Left lung (tissue), 10 donors: ENCODE data around the gene SPPL2C. TPM values are rescaled to one million over a fixed set of nuclear protein-coding genes. Genes with fewer than 3 reads are reported as not detected.

Experiments
- ATAC-seq: fragments of 200-7000 bp; cut with Tn5 transposase; one replicate; pipeline ENCODE4 v1.9.1; 2020; ENCODE audit warnings: moderate library complexity
- DNase-seq, 4 donors: peaks; one replicate each; pipeline ENCODE4 v3.0.0-alpha.2; 2013 to 2020
- H3K27ac ChIP-seq, 2 donors: fragments of 200-600 bp; sonication (generic) in 1 of 2; one replicate each; pipeline versions ENCODE4 v1.5.0 to v1.8.0; 2020 to 2021
- H3K27me3 ChIP-seq, 2 donors: fragments of 200-600 bp; sonication (generic) in 1 of 2; one replicate each; pipeline versions ENCODE4 v1.5.0 to v1.8.0; 2020 to 2021
- H3K36me3 ChIP-seq, 2 donors: fragments of 200-600 bp; sonication (generic) in 1 of 2; one replicate each; pipeline versions ENCODE4 v1.5.0 to v1.8.0; 2020 to 2021
- H3K4me1 ChIP-seq, 2 donors: fragments of 200-600 bp; one replicate each; pipeline ENCODE4 v1.8.0; 2021
- H3K4me3 ChIP-seq, 2 donors: fragments of 200-600 bp; sonication (generic) in 1 of 2; one replicate each; pipeline versions ENCODE4 v1.5.0 to v1.8.0; 2020 to 2021; ENCODE audit warnings: mild to moderate bottlenecking in 1 of 2
- H3K9me3 ChIP-seq, 2 donors: fragments of 200-600 bp; sonication (generic) in 1 of 2; one replicate each; pipeline versions ENCODE4 v1.5.0 to v1.8.0; 2020 to 2021
- CTCF ChIP-seq, 2 donors: fragments of 200-600 bp; sonication (generic) in 1 of 2; IDR thresholded peaks; one replicate each; pipeline versions ENCODE4 v1.5.0 to v1.8.0; 2021; ENCODE audit warnings: antibody characterized with exemption in 2 of 2
- intact Hi-C, 2 donors: fragments of 100-400 bp; cut with DNase I; formaldehyde crosslinking; loops; one replicate each; pipeline versions ENCODE4 v1.11.2 to v1.14.2; 2022
- polyA plus RNA-seq, 6 donors: library from polyadenylated mRNA; unstranded; fragments of 120-200 nt; gene quantifications; one replicate each; pipeline ENCODE4 v1.2.1, GENCODE V29; 2013; ENCODE audit not compliant: insufficient read length in 6 of 6
- total RNA-seq, 2 donors: library from RNA; stranded (reverse); fragmentation: NEBNext Ultra II Directional; extraction: Animal tissue kit (Norgen Biotek cat#: 25700); gene quantifications; one replicate each; pipeline ENCODE4 v1.2.1, GENCODE V29; 2021
- donor health status: DM: no; HTN: yes; CAD: no.
- donor health status: DM: no; HTN: no; CAD: no.

The SPPL2C gene
- total and polyA plus RNA-seq, 8 donors, result not detected

- ATAC-seq, result no peak
- Histone ChIP-seq H3K36me3 (no peaks in the 10 kb centered on the region), H3K9me3 (peaks cover 0 to 5% of the 10 kb centered on the region in 2 donors), H3K4me3 (no peak overlapping the region), H3K27me3 (peaks cover 5 to 30% of the 10 kb centered on the region in 2 donors), H3K27ac (no peak overlapping the region), H3K4me1 (no peaks in the 10 kb centered on the region)
- TF ChIP-seq CTCF (IDR thresholded peaks at IDR 0.05), result no peak
- intact Hi-C loops, result no loop called here
- DNase-seq, result no peak
Observed at GRCh38 chr17:45888392-45888791, 43.7 kb downstream of the SPPL2C start.

DNA sequence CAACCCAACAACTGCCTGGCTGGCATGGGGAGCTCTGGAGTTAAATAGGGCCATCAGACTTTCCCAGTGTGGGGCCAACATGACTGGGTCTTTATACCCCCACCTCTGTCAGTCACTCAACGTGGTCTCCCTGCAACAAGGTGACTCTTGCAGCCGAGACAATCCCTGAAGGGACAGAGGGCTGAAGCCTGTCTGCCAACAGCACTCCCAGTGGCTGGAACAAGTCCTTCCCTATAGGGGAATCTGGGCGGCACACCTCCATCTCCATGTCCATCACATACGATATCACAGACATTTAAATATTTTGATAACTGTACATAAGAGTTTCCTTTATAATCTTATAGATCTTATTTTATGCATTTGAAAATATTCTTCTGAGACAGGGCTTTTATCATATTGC, 44.9 kb downstream of the SPPL2C start:
- intact Hi-C loops, result no loop called here
- Histone ChIP-seq H3K27me3 (peaks cover 6 to 42% of the 10 kb centered on the region in 2 donors), H3K9me3 (peaks cover 0 to under 1% of the 10 kb centered on the region in 2 donors), H3K36me3 (no peaks in the 10 kb centered on the region), H3K4me1 (peaks cover 0 to 10% of the 10 kb centered on the region in 2 donors), H3K27ac (no peak overlapping the region), H3K4me3 (no peak overlapping the region)
- DNase-seq (no peak), ATAC-seq (no peak)
- no peak for TF ChIP-seq CTCF (IDR thresholded peaks at IDR 0.05)

GRCh38 chr17:45893725-45894021, 49.0 kb downstream of the SPPL2C start:
- ATAC-seq, result no peak
- no peaks in the 10 kb centered on the region for H3K36me3 ChIP-seq
- peaks cover 40 to 83% of the 10 kb centered on the region in 2 donors for H3K27me3 ChIP-seq
- H3K4me1 ChIP-seq, result peaks cover 9 to 33% of the 10 kb centered on the region in 2 donors
- intact Hi-C loops, result no loop called here
- peak overlapping the region; percentile 59 to 65 for H3K4me3 ChIP-seq
- no peak for DNase-seq
- H3K9me3 ChIP-seq, result no peaks in the 10 kb centered on the region
- TF ChIP-seq CTCF (IDR thresholded peaks at IDR 0.05), result no peak
- H3K27ac ChIP-seq, result peak overlapping the region in 1 of 2 donors; percentile 13

DNA sequence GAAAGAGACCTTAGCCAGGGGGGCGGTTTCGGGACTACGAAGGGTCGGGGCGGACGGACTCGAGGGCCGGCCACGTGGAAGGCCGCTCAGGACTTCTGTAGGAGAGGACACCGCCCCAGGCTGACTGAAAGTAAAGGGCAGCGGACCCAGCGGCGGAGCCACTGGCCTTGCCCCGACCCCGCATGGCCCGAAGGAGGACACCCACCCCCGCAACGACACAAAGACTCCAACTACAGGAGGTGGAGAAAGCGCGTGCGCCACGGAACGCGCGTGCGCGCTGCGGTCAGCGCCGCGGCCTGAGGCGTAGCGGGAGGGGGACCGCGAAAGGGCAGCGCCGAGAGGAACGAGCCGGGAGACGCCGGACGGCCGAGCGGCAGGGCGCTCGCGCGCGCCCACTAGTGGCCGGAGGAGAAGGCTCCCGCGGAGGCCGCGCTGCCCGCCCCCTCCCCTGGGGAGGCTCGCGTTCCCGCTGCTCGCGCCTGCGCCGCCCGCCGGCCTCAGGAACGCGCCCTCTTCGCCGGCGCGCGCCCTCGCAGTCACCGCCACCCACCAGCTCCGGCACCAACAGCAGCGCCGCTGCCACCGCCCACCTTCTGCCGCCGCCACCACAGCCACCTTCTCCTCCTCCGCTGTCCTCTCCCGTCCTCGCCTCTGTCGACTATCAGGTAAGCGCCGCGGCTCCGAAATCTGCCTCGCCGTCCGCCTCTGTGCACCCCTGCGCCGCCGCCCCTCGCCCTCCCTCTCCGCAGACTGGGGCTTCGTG, 49.5 kb downstream of the SPPL2C start, which contains the start of gene MAPT:
Gene MAPT (plus strand): TSS at position 533 of the 763 bp plus-strand sequence. CDS start 67,784 bp downstream, outside the sequence.
- peak; percentile 90 to 97 (median 94) for DNase-seq
- Histone ChIP-seq H3K36me3 (no peaks in the 10 kb centered on the region), H3K4me1 (peaks cover 9 to 33% of the 10 kb centered on the region in 2 donors), H3K27me3 (peaks cover 40 to 88% of the 10 kb centered on the region in 2 donors), H3K9me3 (no peaks in the 10 kb centered on the region), H3K4me3 (peak within 1 kb of the TSS; percentile 59 to 65), H3K27ac (peak within 1 kb of the TSS in 1 of 2 donors; percentile 13)
- intact Hi-C loops, result no loop called here
- ATAC-seq, result peak; percentile 99
- TF ChIP-seq CTCF (IDR thresholded peaks at IDR 0.05), result peak; percentile 93 to 96

DNA sequence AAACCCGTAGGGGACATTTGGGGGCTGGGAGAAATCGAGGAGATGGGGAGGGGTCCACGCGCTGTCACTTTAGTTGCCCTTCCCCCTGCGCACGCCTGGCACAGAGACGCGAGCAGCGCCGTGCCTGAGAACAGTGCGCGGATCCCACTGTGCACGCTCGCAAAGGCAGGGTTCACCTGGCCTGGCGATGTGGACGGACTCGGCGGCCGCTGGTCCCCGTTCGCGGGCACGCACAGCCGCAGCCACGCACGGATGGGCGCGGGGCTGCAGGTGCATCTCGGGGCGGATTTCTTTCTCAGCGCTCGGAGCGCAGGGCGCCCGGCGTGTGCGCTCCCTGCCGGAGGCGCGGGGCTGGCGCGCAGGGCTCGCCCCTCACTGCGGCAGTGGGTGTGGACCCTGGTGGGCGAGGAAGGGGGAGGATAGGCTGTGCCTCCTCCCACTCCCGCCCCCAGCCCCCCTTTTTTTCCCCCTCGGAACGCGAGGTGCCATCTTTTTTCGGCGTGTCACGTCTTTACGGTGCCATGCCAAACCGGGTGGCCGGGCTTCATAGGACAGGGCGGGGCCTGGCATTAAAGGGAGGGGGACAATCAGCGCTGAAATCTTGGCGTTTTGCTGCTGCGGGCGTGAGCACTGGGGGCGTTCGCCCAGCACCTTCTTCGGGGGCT, 50.8 kb downstream of the SPPL2C start:
- peaks cover 39 to 95% of the 10 kb centered on the region in 2 donors for H3K27me3 ChIP-seq
- H3K9me3 ChIP-seq, result no peaks in the 10 kb centered on the region
- DNase-seq, result no peak
- no peak overlapping the region for H3K27ac ChIP-seq
- ATAC-seq, result no peak
- no peaks in the 10 kb centered on the region for H3K36me3 ChIP-seq
- no peak for TF ChIP-seq CTCF (IDR thresholded peaks at IDR 0.05)
- intact Hi-C loops, result no loop called here
- H3K4me3 ChIP-seq, result peak overlapping the region; percentile 59 to 65
- peaks cover 9 to 33% of the 10 kb centered on the region in 2 donors for H3K4me1 ChIP-seq
